B cell (primary cell): ENCODE measurements around the gene PSMD3.

Source experiments
- CTCF ChIP-seq: fragments of 200-600 bp; IDR thresholded peaks from one replicate; pipeline ENCODE4 v1.8.0; 2022; ENCODE audit warnings: antibody characterized with exemption, mild to moderate bottlenecking
- EZH2 ChIP-seq: IDR thresholded peaks from 2 replicates; pipeline ENCODE4 v1.6.1; 2012; ENCODE audit warnings: borderline replicate concordance, low read depth, mild to moderate bottlenecking, moderate library complexity, low read length; ENCODE audit not compliant: insufficient read depth, poor library complexity, severe bottlenecking

GRCh38 chr17:39944393-39944711 lies 36.3 kb upstream of the PSMD3 start:
- TF ChIP-seq CTCF = no peak
- no peak for TF ChIP-seq EZH2
